ENCODE measurements around the gene ITPR1. TPM values are rescaled to one million over a fixed set of nuclear protein-coding genes. Genes with fewer than 3 reads are reported as not detected.
A peak's percentile ranks its signal among the peaks of the same experiment; 100 is the strongest.

Gene ITPR1
- total and polyA plus RNA-seq, 10 of the 15 experiments (the other 5 are each of a cell fraction or from before 2014, with no cell fraction given): 12.2 to 239 (median 28.4) TPM

DNA sequence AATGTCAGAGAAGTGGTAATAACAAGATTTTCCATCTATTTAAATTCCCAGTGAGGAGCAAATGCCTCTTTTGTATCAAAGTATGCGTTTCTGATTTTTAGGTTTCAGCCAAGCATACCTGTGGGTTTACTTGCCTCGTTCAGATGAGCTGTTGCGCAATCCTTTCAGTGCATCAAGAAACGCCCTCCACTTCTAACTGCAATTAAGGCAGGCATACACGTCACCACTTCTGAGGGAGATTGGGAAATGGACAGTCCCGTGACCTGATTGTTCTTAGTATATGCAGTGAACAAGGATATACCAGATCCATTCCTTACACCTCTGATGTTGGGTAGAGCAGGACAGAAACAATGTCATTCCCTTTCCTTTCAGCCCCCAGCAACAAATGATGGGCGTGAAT, 219.0 kb downstream of the ITPR1 start:
- SMC1A ChIA-PET (ENCODE audit: uncharacterized antibody, unreplicated experiment): interaction anchor here (0.6 to 10.5 kb wide), 75 partner anchors 10 to 520 kb away, joined by 3 to 203 read pairs (median 6); partner anchors contain the start of gene BHLHE40
- TF ChIP-seq ATF3 (IDR thresholded peaks at IDR 0.05; ENCODE audit: borderline replicate concordance, extremely low read depth, low read depth, low read length) (no peak), CEBPB (IDR thresholded peaks at IDR 0.05; ENCODE audit: borderline replicate concordance in 1 of 2, low read depth in 2 of 2, low read length in 2 of 2) (peak in 1 of 2 experiments; percentile 85; a peak in 2 of 4 replicates), ZNF687 (IDR thresholded peaks at IDR 0.05) (no peak)
- BruUV-seq (replicated peaks): TSS peak; percentile 6
- no peak overlapping the region for H3K4me2 ChIP-seq (ENCODE audit: control insufficient read depth, insufficient read depth)
- H3K9ac ChIP-seq (ENCODE audit: control insufficient read depth, insufficient read depth, low read length): no peak overlapping the region
- WGBS (ENCODE audit: insufficient coverage, insufficient replicate concordance, low lambda C conversion rate, missing lambda C conversion rate): 95% methylated on average over 7 of the region's 7 CpGs
- no peak for DNase-seq (ENCODE audit: low read depth, low spot score)
- H3K27ac ChIP-seq (ENCODE audit: control insufficient read depth, insufficient read depth): no peak overlapping the region
- RAD21 ChIA-PET (ENCODE audit: unreplicated experiment): interaction anchor here (0.6 to 8.4 kb wide), 74 partner anchors 8 to 485 kb away, joined by 3 to 148 read pairs (median 5); partner anchors contain the start of gene BHLHE40
- no peak overlapping the region for H3K4me3 ChIP-seq
- CTCF ChIA-PET: interaction anchor here (0.6 to 4.2 kb wide), 115 partner anchors 9 to 713 kb away, joined by 3 to 201 read pairs (median 4); partner anchors contain the start of gene BHLHE40
- POLR2A ChIA-PET: interaction anchor here (0.6 to 1.9 kb wide), 8 partner anchors 9 to 493 kb away, joined by 3 to 9 read pairs (median 4); no protein-coding TSS in a partner anchor
- no peaks in the 10 kb centered on the region for H3K27me3 ChIP-seq (replicated peaks in 1 of 2; ENCODE audit: control insufficient read depth in 2 of 2, insufficient read depth in 2 of 2, low read length in 1 of 2)
- no peak for ATAC-seq
- H3K36me3 ChIP-seq (ENCODE audit: control insufficient read depth in 2 of 2, insufficient read depth in 2 of 2, low read length in 1 of 2): peaks cover 2 to 9% of the 10 kb centered on the region in 2 experiments
- intact Hi-C loops (cut with micrococcal nuclease; ENCODE audit: unreplicated experiment): no loop called here
- no peaks in the 10 kb centered on the region for H3K4me1 ChIP-seq (ENCODE audit: control insufficient read depth, insufficient read depth, low read length)
- no peak overlapping the region for H2AFZ ChIP-seq (ENCODE audit: control insufficient read depth, low read depth, low read length)
- no peak for FAIRE-seq
- no peaks in the 10 kb centered on the region for H3K79me2 ChIP-seq (ENCODE audit: control insufficient read depth, insufficient read depth, low read length)
- no peaks in the 10 kb centered on the region for H4K20me1 ChIP-seq (ENCODE audit: control insufficient read depth, insufficient read depth)
- H3K9me3 ChIP-seq (replicated peaks; ENCODE audit: control insufficient read depth, insufficient read depth, low read length): no peaks in the 10 kb centered on the region
- in situ Hi-C loops (cut with MboI): no loop called here

Data from GM12878 (cell line).